Activated CD8-positive, alpha-beta T cell treated with anti-CD3 and anti-CD28 coated beads, Interleukin-2, amount 10 ng/mL, durations not matched to agents 7 days and 5 days (primary cell): ENCODE results near the gene JAKMIP1. TPM values are rescaled to one million over a fixed set of nuclear protein-coding genes. Genes with fewer than 3 reads are reported as not detected.

ENCODE experiments used
- ATAC-seq: fragments of 150-1000 bp; cut with Tn5 transposase; one replicate; pipeline ENCODE4 v1.10.0; 2021; ENCODE audit warnings: moderate library complexity
- CTCF ChIA-PET: fragments of 350-600 bp; sonication (Branson Sonifier 250); formaldehyde crosslinking; loops from one replicate; lab custom pipeline; 2021; ENCODE audit warnings: antibody characterized with exemption; lab: Charles Lee
- POLR2A ChIA-PET: fragments of 350-600 bp; sonication (Branson Sonifier 250); formaldehyde crosslinking; loops from one replicate; lab custom pipeline; 2021; ENCODE audit warnings: antibody characterized with exemption; lab: Charles Lee
- DNase-seq: peaks from one replicate; pipeline ENCODE4 v3.0.0-alpha.2; 2020
- H3K27ac Mint-ChIP-seq: one replicate; pipeline ENCODE4 v1.8.0; 2021; ENCODE audit warnings: mild to moderate bottlenecking, mixed read lengths
- H3K27me3 Mint-ChIP-seq: one replicate; pipeline ENCODE4 v1.8.0; 2021; ENCODE audit warnings: low read depth, mixed read lengths
- H3K36me3 Mint-ChIP-seq: one replicate; pipeline ENCODE4 v1.8.0; 2021; ENCODE audit warnings: low read depth, mixed read lengths
- H3K4me1 Mint-ChIP-seq: one replicate; pipeline ENCODE4 v1.8.0; 2021; ENCODE audit warnings: low read depth, mixed read lengths
- H3K4me3 Mint-ChIP-seq: one replicate; pipeline ENCODE4 v1.8.0; 2021; ENCODE audit warnings: mild to moderate bottlenecking, mixed read lengths
- H3K9me3 Mint-ChIP-seq: one replicate; pipeline ENCODE4 v1.8.0; 2022; ENCODE audit warnings: mixed read lengths; ENCODE audit not compliant: insufficient read depth
- total RNA-seq, 2 experiments: library from RNA; stranded (reverse); gene quantifications; one replicate each; pipeline ENCODE4 v1.2.3, GENCODE V29; 2021

JAKMIP1 gene
- total RNA-seq, 2 experiments from 2014 or later: 9.3 to 9.6 TPM

DNA sequence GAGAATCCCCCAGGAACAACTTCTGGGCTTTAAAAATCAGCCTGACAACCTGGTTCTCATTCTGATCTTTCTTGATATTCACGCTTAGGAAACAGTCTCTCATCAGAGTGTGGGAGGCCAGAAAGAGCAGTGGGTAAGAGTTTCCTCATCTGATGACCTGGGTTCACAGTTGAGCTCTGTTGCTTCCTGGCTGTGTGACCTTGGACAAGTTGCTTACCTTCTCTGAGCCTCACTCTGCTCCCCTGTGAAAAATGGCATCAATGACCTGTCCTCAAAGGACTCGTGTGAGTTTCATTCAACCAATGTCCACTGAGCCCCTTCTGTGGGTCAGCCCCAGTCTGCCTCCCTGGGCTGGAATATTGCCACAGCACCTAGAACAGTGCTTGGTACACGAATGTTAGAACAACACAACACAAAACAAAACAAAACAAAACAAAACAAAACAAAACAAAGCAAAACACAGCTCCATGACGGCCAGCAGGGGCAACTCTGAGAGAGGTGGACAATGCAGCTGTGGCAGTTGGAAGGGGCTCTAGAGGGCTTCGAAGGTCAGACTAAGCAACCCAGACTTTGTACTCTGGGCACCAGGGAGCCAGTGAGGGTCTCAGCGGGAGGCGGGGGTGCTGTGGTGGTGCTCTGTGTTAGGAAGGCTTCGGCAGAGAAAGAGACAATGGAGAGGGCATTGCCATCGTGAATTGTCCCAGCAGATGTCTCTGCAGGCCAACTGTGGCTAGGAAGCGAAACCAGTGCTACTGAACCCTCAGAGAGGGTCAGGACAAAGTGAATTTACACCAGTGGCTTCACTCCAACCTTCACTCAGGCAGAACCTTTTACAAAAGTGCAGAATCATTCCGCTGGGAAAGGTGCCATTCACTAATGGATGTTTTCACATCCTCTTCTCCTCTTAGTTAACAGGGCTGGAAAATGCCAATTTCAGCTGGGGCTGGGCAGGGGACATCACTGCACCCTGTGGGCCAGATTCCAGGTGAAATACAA, 167.8 kb downstream of the JAKMIP1 start:
- no peak overlapping the region for H3K27ac Mint-ChIP-seq
- ChIA-PET CTCF (interaction anchor here (1.8 kb wide), 1 partner anchor 34 kb away, joined by 5 read pairs; no protein-coding TSS in a partner anchor), POLR2A (no interaction called here)
- H3K27me3 Mint-ChIP-seq: peaks cover 2% of the 10 kb centered on the region
- H3K36me3 Mint-ChIP-seq: no peaks in the 10 kb centered on the region
- H3K4me1 Mint-ChIP-seq: no peaks in the 10 kb centered on the region
- H3K9me3 Mint-ChIP-seq: no peaks in the 10 kb centered on the region
- no peak overlapping the region for H3K4me3 Mint-ChIP-seq
- ATAC-seq (no peak), DNase-seq (no peak)

DNA sequence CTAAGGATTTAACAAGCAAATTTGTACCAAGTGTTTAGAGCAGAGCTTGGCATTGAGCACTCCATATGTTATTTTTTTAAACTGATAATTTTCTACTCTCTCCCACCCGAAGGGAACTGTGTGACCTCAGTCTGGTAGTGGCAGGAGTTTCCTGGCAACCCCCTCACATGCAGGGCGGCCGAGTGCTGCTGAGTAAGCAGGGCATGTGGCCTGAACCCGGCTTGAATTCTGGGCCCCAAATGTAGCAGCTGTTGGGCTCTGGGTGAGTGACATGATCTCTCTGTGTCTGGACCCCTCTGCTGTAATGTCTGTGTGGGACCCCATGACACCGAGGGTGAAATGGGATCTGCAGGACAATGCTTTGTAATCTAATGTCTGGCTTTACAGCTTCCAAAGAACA, 168.5 kb downstream of the JAKMIP1 start:
- CTCF ChIA-PET: no interaction called here
- no peaks in the 10 kb centered on the region for H3K9me3 Mint-ChIP-seq
- no peaks in the 10 kb centered on the region for H3K4me1 Mint-ChIP-seq
- no peak overlapping the region for H3K4me3 Mint-ChIP-seq
- ATAC-seq (no peak), DNase-seq (no peak)
- no peak overlapping the region for H3K27ac Mint-ChIP-seq
- peaks cover 2% of the 10 kb centered on the region for H3K27me3 Mint-ChIP-seq
- POLR2A ChIA-PET: no interaction called here
- H3K36me3 Mint-ChIP-seq: no peaks in the 10 kb centered on the region

DNA sequence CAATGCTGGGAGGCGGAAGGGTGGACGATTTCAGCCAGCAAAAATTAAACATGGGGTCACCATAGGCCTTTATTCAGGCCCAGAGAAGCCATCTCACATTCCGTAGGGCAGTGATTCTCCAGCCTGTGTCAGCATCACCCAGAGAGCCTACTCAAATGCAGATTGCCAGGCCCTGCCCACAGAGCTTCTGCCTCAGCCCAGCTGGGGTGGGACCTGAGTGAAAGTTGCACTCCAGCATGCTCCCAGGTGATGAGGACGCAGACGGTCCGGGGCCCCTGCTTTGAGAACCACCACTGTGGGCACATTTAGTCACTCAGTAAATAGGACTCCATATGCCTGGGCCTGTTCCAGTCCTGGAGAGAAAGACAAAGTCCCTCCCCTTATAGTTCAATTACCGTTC, 169.7 kb downstream of the JAKMIP1 start:
- no peaks in the 10 kb centered on the region for H3K9me3 Mint-ChIP-seq
- H3K4me1 Mint-ChIP-seq: no peaks in the 10 kb centered on the region
- DNase-seq: no peak
- H3K27me3 Mint-ChIP-seq: peaks cover 2% of the 10 kb centered on the region
- ATAC-seq: no peak
- POLR2A ChIA-PET: no interaction called here
- no peak overlapping the region for H3K4me3 Mint-ChIP-seq
- H3K27ac Mint-ChIP-seq: no peak overlapping the region
- CTCF ChIA-PET: no interaction called here
- H3K36me3 Mint-ChIP-seq: no peaks in the 10 kb centered on the region

DNA sequence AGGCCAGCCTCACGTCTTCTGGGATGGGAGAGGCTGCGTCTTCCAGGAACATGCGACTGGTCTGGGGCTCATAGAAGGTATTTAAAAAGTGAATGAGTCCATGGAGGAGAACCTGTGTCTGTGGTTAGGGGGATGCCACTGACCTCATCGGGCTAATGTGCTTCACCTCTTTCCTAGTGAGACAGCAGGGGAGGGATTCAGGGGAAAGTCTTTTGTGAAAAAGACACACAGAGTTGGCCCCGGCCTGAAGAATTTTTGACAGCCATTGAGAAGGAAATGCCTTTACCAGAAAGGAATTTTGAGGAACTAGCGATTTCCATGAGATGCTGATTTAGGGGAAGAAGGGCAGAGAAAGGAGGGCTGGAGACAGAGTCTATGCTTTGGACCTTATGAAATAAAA, 171.1 kb downstream of the JAKMIP1 start:
- POLR2A ChIA-PET: no interaction called here
- CTCF ChIA-PET: no interaction called here
- DNase-seq: no peak
- Mint-ChIP-seq H3K27me3 (peaks cover 2% of the 10 kb centered on the region), H3K36me3 (no peaks in the 10 kb centered on the region), H3K4me3 (no peak overlapping the region), H3K27ac (no peak overlapping the region), H3K9me3 (no peaks in the 10 kb centered on the region), H3K4me1 (no peaks in the 10 kb centered on the region)
- ATAC-seq: no peak

DNA sequence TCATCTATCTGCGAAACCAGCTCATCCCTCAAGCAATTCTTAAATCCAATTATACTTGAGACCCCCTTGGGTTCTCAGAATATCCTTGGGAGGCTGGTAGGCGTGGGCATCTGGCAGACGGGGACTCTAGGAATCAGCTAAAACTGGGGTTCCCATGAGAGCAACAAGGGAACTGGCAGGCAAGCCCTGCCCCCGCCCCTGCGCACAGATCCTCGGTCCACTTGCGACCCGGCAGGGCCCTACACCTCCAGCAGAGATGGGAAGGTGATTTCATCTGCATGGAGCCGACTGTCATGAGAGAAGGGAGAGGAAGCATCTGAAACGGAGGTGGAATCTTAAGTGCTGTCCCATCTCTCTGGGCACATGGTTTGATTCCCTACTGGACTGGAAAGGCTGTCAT, 172.2 kb downstream of the JAKMIP1 start:
- CTCF ChIA-PET: no interaction called here
- no peak for DNase-seq
- Mint-ChIP-seq H3K4me1 (no peaks in the 10 kb centered on the region), H3K4me3 (no peak overlapping the region), H3K27me3 (peaks cover under 1% of the 10 kb centered on the region), H3K27ac (no peak overlapping the region), H3K9me3 (no peaks in the 10 kb centered on the region), H3K36me3 (no peaks in the 10 kb centered on the region)
- ATAC-seq: no peak
- POLR2A ChIA-PET: no interaction called here

DNA sequence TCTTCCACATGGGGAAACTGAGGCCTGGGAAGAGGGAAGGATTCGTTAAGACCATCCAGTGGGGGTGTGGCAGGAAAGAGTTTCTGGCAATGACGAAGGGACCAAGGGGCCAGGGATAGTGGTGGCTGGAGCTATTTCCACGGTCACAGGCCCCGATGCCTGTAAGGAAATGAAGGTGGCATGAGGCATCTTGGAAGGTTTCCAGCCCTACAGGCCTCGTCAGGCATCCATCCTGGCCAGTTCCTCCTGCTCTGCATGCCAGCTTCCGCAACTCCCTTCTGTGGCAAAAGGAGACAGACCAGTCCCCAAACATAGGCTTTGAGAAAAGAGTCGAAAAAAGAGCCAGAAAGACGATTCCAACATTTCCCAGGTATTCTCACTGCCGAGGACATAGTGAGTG, 173.0 kb downstream of the JAKMIP1 start:
- no peak overlapping the region for H3K27ac Mint-ChIP-seq
- no peaks in the 10 kb centered on the region for H3K9me3 Mint-ChIP-seq
- POLR2A ChIA-PET: no interaction called here
- no peaks in the 10 kb centered on the region for H3K4me1 Mint-ChIP-seq
- ATAC-seq: no peak
- H3K36me3 Mint-ChIP-seq: no peaks in the 10 kb centered on the region
- CTCF ChIA-PET: no interaction called here
- H3K27me3 Mint-ChIP-seq: no peaks in the 10 kb centered on the region
- no peak for DNase-seq
- H3K4me3 Mint-ChIP-seq: no peak overlapping the region

DNA sequence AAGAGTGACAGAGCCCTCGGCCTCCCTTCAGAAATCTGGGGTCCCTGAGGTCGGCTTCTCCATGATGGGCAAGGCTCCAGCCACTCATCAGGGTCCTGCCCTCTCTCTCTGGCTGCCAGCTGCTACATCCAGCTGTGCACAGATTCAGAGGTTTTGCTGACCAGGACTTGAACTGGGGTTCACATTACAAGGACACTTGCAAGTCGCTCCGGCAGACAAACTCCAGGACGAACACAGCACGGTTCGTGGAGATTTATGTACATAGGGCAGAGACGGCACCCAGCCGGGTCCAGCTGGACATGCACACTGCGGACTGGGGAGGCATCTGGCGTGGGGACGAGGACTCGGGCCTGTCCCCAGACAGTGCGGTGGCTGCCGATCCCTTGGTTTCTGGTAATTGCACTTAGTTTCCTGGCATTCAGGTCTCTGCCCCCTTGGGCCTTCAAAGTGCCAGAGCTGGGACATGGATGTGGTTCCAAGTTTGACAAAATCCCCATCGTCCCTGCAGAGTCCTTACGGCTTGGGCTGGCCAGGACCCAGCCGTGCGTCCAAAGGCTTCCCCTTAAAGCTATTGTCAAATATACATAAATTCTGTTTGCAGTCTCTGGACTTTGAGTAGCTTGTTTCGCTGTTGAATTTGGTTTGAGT, 175.9 kb downstream of the JAKMIP1 start:
- ChIA-PET POLR2A (no interaction called here), CTCF (no interaction called here)
- no peaks in the 10 kb centered on the region for H3K36me3 Mint-ChIP-seq
- ATAC-seq: no peak
- H3K27me3 Mint-ChIP-seq: no peaks in the 10 kb centered on the region
- H3K4me3 Mint-ChIP-seq: no peak overlapping the region
- H3K4me1 Mint-ChIP-seq: no peaks in the 10 kb centered on the region
- DNase-seq: no peak
- no peak overlapping the region for H3K27ac Mint-ChIP-seq
- no peaks in the 10 kb centered on the region for H3K9me3 Mint-ChIP-seq

DNA sequence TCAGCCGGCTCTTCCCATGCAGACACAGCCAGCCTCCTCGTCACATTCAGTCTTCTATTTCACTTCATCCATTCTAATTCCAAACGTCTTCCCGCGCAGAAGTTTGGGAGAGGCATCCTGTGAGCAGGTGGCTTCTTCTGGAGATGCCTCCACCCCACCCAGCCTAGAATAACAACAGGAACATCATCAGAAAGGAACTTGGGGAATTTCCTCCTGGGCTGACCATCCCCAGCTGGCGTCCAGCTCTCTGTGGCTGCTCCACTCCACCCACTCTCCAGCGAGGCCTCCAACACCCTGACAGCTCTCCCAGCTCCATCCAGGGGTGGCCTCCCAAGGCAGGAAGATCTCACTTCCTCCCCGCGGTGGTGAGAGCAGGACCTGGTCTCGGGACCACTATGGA, 176.6 kb downstream of the JAKMIP1 start:
- no peak overlapping the region for H3K27ac Mint-ChIP-seq
- ChIA-PET POLR2A (no interaction called here), CTCF (no interaction called here)
- H3K27me3 Mint-ChIP-seq: no peaks in the 10 kb centered on the region
- no peaks in the 10 kb centered on the region for H3K36me3 Mint-ChIP-seq
- no peak overlapping the region for H3K4me3 Mint-ChIP-seq
- no peaks in the 10 kb centered on the region for H3K4me1 Mint-ChIP-seq
- ATAC-seq (no peak), DNase-seq (no peak)
- H3K9me3 Mint-ChIP-seq: no peaks in the 10 kb centered on the region

DNA sequence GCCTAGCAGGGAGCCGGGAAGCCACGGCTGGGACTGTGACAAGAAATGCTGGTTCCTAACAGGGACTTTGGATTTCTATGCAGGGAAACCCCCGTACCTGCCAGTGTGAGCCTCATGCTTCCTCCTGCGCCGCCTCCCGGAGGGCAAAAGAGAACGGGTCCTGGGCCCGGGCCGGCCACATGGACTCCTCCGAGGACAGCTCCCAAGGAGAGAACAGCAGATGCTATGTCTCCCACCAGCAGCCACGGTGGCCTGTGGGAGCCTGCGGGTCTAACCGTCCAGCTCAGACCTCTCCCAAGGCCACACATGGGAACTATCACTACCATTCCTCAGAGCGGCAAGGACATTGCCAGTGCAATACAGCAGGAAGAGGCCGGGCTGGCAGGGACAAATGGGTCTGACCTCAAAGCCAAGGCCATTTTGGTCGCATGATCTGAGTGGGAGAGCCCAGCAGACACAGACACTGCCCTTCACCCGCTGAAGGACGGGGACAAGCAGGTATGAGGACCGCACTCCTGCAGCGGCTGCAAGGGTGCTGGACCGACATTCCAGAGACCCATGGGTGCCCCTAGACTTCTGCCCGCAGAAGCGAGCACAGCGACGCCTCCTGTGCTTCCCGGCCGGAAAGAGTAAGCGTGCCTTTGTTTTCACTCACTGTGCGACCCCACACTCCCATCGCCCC, 177.6 kb downstream of the JAKMIP1 start:
- CTCF ChIA-PET: no interaction called here
- no peak overlapping the region for H3K27ac Mint-ChIP-seq
- H3K27me3 Mint-ChIP-seq: no peaks in the 10 kb centered on the region
- POLR2A ChIA-PET: no interaction called here
- H3K4me1 Mint-ChIP-seq: no peaks in the 10 kb centered on the region
- DNase-seq (no peak), ATAC-seq (no peak)
- no peak overlapping the region for H3K4me3 Mint-ChIP-seq
- no peaks in the 10 kb centered on the region for H3K36me3 Mint-ChIP-seq
- no peaks in the 10 kb centered on the region for H3K9me3 Mint-ChIP-seq

DNA sequence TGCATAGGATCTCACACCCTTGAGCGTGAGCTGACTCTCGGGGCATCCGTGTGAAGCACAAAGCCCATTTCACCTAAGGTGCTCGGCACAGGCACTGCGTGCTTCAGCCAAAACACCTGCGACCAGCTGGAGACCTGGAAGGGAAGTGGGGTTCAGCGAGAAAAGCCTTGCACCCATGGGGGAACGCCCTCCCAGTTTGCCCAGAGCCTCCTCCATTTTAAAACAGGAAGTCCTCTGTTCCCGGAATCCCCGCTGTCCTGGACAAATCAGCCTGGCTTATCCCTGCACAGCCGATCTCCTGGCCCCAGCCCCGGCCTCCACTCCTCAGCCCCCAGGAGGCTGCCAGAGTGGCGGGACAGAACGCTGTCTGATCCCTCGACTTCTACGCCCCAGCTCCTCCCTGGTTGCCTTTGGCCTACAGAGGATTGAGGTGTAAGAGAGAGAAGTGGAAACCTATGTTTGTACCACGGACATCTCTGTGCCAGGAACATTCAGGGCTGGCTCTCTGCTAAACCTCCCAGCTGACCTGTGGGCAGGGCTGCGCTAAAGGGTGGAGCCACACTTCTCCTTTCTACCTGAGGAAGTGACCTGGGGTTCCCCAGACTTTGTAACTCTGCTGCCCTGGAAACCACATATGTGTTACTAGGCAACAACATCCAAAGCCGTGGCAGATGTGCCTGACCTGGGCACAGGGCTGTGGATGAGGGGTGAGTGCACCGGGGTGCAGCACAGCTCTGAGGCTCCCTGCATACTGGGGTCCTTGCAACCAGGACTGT, 178.3 kb downstream of the JAKMIP1 start:
- DNase-seq (no peak), ATAC-seq (no peak)
- H3K4me1 Mint-ChIP-seq: no peaks in the 10 kb centered on the region
- ChIA-PET CTCF (no interaction called here), POLR2A (no interaction called here)
- no peak overlapping the region for H3K27ac Mint-ChIP-seq
- H3K36me3 Mint-ChIP-seq: no peaks in the 10 kb centered on the region
- H3K27me3 Mint-ChIP-seq: no peaks in the 10 kb centered on the region
- no peak overlapping the region for H3K4me3 Mint-ChIP-seq
- no peaks in the 10 kb centered on the region for H3K9me3 Mint-ChIP-seq

DNA sequence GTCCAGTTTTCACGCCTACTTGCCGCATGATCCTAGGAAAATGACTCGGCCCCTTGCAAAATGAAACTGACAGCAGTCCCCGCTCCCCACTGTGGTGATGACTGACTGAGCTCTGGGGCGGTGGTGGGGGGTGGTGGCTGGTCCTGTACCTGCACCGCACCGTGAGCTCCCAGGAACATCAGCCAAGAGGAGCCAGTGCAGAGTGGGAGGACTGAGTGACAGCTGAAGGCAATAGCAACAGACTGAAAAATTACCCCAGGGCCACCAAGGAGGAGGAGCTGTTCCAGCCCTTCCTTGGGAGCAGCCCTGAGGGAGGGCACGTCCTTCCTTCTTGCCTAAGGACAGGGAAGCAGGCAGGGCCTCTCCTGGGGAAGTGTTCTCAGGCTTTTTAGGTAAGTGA, 179.7 kb downstream of the JAKMIP1 start:
- no peak overlapping the region for H3K4me3 Mint-ChIP-seq
- H3K4me1 Mint-ChIP-seq: no peaks in the 10 kb centered on the region
- H3K9me3 Mint-ChIP-seq: no peaks in the 10 kb centered on the region
- no peaks in the 10 kb centered on the region for H3K27me3 Mint-ChIP-seq
- no peaks in the 10 kb centered on the region for H3K36me3 Mint-ChIP-seq
- ChIA-PET CTCF (interaction anchor here (0.9 to 2.3 kb wide), 2 partner anchors 23 to 32 kb away, joined by 3 to 7 read pairs; no protein-coding TSS in a partner anchor), POLR2A (no interaction called here)
- ATAC-seq (no peak), DNase-seq (no peak)
- H3K27ac Mint-ChIP-seq: no peak overlapping the region
